Thoracic aorta (tissue), 2 donors: ENCODE results near the gene AMMECR1L. TPM values are rescaled to one million over a fixed set of nuclear protein-coding genes. Genes with fewer than 3 reads are reported as not detected.

Experiments
- ATAC-seq: fragments of 150-250 bp; one replicate; pipeline ENCODE4 v1.8.0; 2017; ENCODE audit warnings: low read depth; ENCODE audit not compliant: insufficient number of reproducible peaks, low FRiP score
- DNase-seq: peaks from one replicate; pipeline ENCODE4 v3.0.0-alpha.2; 2020; ENCODE audit warnings: low spot score
- H3K27ac ChIP-seq, 2 donors: fragments of 200-600 bp; sonication (generic); 1 replicate in 1 of 2; 2 replicates in 1 of 2; pipeline ENCODE4 v1.5.1; 2016; ENCODE audit warnings: mild to moderate bottlenecking in 2 of 2, moderate library complexity in 2 of 2
- H3K27me3 ChIP-seq: fragments of 200-600 bp; sonication (generic); replicated peaks from 2 replicates; pipeline ENCODE4 v1.6.0; 2016; ENCODE audit warnings: mild to moderate bottlenecking; ENCODE audit not compliant: insufficient read depth
- H3K36me3 ChIP-seq: fragments of 200-600 bp; sonication (generic); one replicate; pipeline ENCODE4 v1.5.1; 2016
- H3K4me1 ChIP-seq, 2 donors: fragments of 200-600 bp; sonication (generic); 1 replicate in 1 of 2; 2 replicates in 1 of 2; pipeline versions ENCODE4 v1.5.1 to v1.6.0; 2016; ENCODE audit warnings: low read depth in 2 of 2, mild to moderate bottlenecking in 1 of 2; ENCODE audit not compliant: control insufficient read depth in 1 of 2
- H3K4me3 ChIP-seq: fragments of 200-600 bp; sonication (generic); 2 replicates; pipeline ENCODE4 v1.5.1; 2016; ENCODE audit warnings: mild to moderate bottlenecking
- H3K9me3 ChIP-seq: fragments of 200-600 bp; sonication (generic); 2 replicates; pipeline ENCODE4 v1.5.1; 2016
- total RNA-seq, 2 donors: library from RNA; depleted of rRNA; stranded (reverse); fragments of >200 nt; gene quantifications; one replicate each; pipeline versions ENCODE4 v1.1.0 to v1.2.3, GENCODE V29; 2016
- TF ChIP-seq, protein P1 (sequence below): fragments of 200-600 bp; sonication (generic); IDR thresholded peaks from one replicate; pipeline ENCODE4 v1.5.1; 2019; ENCODE audit warnings: antibody characterized with exemption

The AMMECR1L gene
- total RNA-seq, 2 donors from 2014 or later, result 6.6 to 18.6 TPM

DNA sequence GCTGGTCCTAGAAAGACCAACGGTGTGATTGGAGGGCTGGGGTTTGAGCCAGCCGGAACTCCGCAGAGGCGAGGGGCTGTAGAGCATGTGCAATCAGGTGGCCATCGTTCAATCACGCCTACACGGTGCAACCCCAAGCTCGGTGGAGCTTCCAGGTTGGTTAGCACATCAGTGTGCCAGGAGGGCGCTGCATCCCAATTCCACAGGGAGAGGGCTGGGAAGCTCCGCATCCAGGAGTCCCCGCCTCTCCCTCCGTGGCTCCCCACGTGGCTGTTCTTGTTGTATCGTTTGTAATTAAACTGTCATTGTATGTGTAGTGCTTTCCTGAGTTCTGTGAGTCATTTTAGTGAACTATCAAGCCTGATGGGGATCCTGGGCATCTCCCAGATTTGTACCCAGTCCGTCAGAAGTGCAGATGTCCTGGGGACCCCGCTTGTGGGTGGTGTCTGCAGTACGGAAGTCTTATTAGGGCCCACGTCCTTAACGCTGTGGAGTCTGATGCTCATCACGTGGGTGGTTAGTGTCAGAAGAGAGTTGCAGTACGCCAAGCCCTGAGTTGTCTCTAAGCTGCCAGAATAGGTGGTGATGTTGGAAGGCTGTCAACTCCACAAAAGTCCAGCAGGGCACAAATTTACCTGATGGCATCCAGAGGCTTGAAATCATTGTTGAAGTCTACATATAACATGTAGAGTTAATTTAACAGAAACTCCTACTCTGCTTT, 20.6 kb upstream of the AMMECR1L start:
- peaks cover 3 to 5% of the 10 kb centered on the region in 2 donors for H3K4me1 ChIP-seq
- TF ChIP-seq, protein P1, sequence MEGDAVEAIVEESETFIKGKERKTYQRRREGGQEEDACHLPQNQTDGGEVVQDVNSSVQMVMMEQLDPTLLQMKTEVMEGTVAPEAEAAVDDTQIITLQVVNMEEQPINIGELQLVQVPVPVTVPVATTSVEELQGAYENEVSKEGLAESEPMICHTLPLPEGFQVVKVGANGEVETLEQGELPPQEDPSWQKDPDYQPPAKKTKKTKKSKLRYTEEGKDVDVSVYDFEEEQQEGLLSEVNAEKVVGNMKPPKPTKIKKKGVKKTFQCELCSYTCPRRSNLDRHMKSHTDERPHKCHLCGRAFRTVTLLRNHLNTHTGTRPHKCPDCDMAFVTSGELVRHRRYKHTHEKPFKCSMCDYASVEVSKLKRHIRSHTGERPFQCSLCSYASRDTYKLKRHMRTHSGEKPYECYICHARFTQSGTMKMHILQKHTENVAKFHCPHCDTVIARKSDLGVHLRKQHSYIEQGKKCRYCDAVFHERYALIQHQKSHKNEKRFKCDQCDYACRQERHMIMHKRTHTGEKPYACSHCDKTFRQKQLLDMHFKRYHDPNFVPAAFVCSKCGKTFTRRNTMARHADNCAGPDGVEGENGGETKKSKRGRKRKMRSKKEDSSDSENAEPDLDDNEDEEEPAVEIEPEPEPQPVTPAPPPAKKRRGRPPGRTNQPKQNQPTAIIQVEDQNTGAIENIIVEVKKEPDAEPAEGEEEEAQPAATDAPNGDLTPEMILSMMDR, result no peak
- H3K27me3 ChIP-seq, result no peaks in the 10 kb centered on the region
- H3K4me3 ChIP-seq, result no peak overlapping the region
- H3K27ac ChIP-seq, result no peak overlapping the region
- DNase-seq (no peak), ATAC-seq (no peak)
- no peaks in the 10 kb centered on the region for H3K9me3 ChIP-seq
- no peaks in the 10 kb centered on the region for H3K36me3 ChIP-seq

DNA sequence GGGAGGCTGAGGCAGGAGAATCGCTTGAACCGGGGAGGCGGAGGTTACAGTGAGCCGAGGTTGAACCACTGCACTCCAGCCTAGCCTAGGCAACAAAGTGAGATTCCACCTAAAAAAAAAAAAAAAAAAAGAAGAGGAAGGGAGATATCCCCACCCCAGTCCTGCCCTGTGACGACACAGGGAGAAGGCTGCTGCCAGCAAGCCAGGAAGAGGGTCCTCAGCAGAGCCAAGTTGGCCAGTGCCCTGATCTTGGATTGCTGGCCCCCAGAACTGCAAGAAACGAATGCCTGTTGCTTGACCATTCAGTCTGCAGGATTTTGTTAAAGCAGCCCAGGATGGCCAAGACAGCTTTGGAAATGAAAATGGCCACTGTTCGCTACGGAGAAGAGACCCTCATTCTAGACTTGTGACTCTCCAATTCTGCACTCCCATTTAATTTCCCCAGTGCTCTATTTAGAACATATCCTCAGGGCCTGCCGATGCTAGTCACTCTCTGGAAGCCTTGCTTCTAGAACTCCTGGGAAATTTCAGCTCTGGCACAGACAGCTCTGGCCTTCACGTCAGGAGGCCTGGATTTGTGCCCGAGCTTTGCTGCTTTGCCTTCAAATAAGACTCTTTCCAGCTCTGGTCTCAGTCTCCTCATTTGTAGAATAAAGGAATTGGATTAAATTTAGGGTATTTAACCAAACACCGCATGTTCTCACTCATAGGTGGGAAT, 15.7 kb upstream of the AMMECR1L start:
- H3K27ac ChIP-seq, result peak overlapping the region; percentile 15 to 49
- DNase-seq, result no peak
- peak overlapping the region; percentile 57 for H3K4me3 ChIP-seq

DNA sequence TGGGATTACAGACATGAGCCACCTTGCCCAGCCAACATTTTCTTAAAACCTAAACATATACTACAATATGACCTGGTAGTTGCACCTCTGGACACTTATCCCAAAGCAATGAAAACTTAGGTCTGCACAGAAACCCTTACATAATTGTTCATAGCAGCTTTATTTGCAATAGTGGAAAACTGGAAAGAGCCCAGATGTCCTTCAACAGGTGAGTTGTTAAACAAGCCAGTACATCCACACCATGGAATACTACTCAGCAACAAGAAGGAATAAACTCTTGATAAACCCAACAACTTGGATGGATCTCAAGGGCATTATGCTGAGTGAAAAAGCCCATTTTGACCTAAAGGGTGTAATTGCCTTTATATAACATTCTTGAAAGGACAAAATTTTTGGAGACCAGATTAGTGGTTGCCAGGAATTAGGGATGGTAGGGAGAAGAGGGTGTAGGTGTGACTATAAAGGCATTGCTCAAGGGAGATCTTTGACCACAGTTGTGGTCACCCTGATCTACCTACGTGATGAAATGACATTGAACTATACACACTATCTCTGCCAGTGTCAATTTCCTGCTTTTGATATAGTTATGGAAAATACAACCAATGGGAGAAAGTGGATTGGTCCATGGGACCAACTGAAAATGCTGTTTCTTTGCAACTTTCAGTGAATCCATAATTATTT, 11.9 kb upstream of the AMMECR1L start:
- no peaks in the 10 kb centered on the region for H3K27me3 ChIP-seq
- H3K4me1 ChIP-seq, result peaks cover 4 to 9% of the 10 kb centered on the region in 2 donors
- ATAC-seq (no peak), DNase-seq (no peak)
- TF ChIP-seq, protein P1, result no peak
- H3K9me3 ChIP-seq, result no peaks in the 10 kb centered on the region
- no peak overlapping the region for H3K4me3 ChIP-seq
- H3K27ac ChIP-seq, result no peak overlapping the region
- H3K36me3 ChIP-seq, result no peaks in the 10 kb centered on the region

More for the DNA sequence above, 15.7 kb upstream of the AMMECR1L start:
- H3K27me3 ChIP-seq, result no peaks in the 10 kb centered on the region
- H3K4me1 ChIP-seq, result peaks cover 4 to 9% of the 10 kb centered on the region in 2 donors
- no peak for ATAC-seq
- TF ChIP-seq, protein P1, result no peak
- no peaks in the 10 kb centered on the region for H3K9me3 ChIP-seq
- H3K36me3 ChIP-seq, result no peaks in the 10 kb centered on the region

DNA sequence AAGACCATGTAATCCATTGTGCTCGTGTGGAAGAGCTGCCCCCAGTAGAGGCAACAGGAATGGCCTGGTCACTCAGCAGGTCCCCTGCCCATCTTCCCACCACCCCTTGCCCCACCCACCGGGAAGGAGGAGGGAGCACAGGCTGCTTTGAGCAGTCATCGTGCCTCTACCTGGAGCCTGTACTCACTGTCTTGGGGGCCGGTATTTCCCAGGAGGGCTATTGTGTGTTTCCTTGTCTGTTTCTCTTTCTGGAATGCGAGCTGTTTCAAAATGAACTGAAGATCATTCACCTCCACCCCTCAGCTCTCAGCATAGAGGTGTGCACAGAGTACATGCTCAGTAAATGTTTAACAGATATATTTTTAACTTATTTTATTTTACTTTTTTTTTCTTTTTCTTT, 7.7 kb upstream of the AMMECR1L start:
- H3K36me3 ChIP-seq, result no peaks in the 10 kb centered on the region
- H3K4me1 ChIP-seq, result peaks cover 0 to under 1% of the 10 kb centered on the region in 2 donors
- DNase-seq (no peak), ATAC-seq (no peak)
- no peaks in the 10 kb centered on the region for H3K9me3 ChIP-seq
- TF ChIP-seq, protein P1, result no peak
- H3K4me3 ChIP-seq, result no peak overlapping the region
- H3K27me3 ChIP-seq, result no peaks in the 10 kb centered on the region
- no peak overlapping the region for H3K27ac ChIP-seq

DNA sequence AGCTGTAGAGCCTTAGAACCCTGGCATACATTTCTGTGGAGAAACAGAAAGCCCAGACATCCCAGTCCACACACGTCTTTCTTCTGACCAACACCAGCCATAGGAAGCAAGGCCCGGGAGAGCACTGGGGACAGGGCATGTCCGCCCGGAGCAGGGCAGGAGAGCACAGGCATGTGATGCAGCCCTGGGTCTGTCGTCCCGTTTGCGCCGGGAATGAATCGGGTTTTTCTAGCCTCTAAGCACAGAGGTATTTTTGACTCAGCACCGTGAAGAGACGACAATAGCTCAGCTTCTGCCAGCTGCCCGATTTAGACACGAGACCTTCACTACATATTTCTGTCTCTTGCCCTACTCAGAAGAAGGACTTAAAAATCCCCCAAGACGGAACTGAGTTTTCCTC, 7.3 kb upstream of the AMMECR1L start:
- Histone ChIP-seq H3K27ac (no peak overlapping the region), H3K4me1 (peaks cover 2 to 5% of the 10 kb centered on the region in 2 donors), H3K9me3 (no peaks in the 10 kb centered on the region), H3K27me3 (no peaks in the 10 kb centered on the region), H3K36me3 (no peaks in the 10 kb centered on the region), H3K4me3 (no peak overlapping the region)
- no peak for ATAC-seq
- TF ChIP-seq, protein P1, result no peak
- DNase-seq, result no peak
